ENCODE results near the gene RGS7. TPM values are rescaled to one million over a fixed set of nuclear protein-coding genes. Genes with fewer than 3 reads are reported as not detected.
"Not testable (repeated sequence)": the region's sequence is repeated elsewhere in the genome, so short reads cannot be mapped to it uniquely, and the experiment has no call there.

The RGS7 gene
- total RNA-seq, 1 donor from 2014 or later, result not detected

DNA sequence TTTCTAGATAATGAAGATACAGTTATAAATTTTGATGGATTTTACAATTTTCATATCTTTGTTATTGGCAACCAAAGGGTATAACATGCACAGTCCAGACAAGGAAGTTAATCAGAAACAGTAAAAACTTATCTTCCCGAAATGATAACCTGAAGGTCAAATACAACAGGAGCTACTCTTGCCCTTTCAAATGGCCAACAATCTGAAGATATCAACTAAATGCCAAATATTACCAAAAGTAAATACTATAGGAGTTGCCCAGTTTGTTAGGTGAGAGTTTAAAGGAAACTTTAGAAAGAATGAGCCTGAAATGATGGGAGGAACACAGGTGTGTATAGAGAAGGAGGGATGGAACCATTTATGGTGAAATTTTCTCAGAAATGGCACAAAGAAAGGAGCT is 153.2 kb downstream of the RGS7 start:
- ATAC-seq, result no peak

DNA sequence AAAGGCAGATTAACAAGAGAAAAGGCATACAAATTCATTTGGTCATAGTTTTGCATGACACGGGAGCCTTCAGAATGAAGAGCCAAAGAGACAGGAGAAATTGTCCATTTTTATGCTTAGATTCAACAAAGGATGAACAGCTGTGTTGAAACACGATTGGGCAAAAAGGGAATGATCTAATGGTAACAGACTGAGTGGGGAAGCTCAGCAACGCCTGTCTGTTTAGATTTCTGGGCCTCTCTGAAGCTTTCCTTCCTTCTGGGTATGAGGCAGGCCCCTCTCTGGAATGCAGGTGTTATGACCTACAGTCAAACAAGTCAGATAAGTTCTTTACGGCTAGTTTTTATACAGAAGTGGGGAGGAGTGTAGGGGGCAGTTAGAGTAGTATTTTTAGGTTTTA is 154.6 kb downstream of the RGS7 start:
- no peak for ATAC-seq

DNA sequence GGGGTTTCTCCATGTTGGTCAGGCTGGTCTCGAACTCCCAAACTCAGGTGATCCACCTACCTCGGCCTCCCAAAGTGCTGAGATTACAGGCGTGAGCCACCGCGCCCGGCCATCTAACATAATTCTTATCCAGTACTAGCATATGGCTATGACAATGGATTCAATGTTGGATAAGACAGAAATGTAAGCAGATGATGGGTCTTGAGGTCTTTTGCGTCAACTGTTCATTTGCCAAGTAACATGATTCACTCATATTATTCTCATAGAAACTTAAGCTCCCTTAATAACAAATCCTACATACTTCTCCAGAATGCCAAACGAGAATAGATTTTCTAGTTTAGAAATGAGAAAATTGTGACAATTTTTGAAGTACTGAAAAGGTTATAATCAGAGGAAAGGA is 170.3 kb downstream of the RGS7 start:
- no peak for ATAC-seq

DNA sequence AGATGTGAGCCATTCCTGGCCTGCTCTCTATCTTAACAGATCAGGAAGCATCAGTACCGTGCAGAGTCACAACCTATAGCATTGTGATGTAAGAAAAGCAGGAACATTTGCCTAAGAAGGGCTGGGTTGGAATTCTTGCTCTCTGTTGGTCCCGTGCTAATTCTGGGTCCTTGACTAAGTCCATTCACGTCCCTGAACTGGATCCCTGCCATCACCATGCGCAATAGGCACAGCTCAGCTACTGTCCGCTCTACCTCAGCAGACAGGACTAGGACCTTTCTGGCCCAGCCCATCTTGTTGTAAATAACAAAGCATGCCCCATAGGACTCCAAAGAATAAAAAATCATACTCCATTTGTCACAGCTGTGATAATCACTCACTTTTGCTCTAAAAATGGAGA is 175.0 kb downstream of the RGS7 start:
- ATAC-seq, result no peak

DNA sequence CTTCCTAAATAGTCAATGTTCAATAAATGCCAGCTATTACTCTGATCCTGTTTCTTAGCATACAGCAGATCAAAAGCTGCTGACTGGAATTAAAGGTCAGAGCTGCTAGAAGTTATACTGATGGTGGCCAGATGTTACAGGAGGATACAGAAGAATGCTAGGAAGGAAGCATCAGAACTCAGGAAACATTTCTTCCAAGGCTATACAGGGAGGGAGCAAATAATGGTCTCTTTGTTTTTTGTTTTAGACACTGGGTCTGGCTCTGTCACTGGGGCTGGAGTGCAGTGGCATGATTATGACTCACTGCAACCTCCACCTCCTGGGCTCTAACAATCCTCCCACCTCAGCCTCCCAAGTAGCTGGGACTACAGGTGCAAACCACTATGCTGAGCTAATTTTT is 175.5 kb downstream of the RGS7 start:
- no peak for ATAC-seq

DNA sequence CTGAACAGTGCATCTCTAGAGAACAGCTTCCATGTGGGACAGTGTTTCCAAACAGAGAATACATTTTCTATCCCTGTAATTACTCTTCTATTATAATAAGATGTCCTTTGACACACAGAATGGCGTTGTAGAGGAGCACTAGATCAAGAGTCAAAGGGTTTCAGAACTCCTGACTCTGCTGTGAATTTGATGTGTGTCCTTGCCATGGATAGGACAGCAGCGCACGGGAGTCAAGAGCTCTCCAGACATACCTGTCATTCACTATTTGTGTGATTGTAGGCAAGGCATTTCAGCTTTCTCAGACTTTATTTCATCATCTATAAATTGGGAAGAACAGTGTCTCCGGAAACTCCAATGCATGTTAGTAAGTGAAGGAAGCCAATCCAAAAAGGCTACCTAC is 176.4 kb downstream of the RGS7 start:
- no peak for ATAC-seq

DNA sequence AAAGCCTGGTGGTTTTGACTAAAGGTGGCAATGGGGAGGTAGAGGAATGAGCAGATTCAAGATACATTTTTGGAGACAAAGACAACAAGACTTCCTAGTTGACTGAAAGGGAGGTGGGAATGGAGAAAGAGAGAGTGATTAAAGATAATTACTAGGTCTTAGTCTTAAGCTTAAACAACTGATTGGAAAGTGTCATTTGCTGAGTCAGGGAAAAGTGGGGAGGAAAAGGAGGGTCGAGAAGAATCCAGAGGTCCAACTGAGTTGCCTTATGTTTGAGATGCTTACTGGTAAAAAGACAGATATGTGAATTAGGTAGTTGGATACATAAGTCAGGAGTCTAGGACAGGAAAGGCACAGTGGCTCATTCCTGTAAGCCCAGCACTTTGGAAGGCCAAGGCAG is 179.3 kb downstream of the RGS7 start:
- ATAC-seq, result no peak

DNA sequence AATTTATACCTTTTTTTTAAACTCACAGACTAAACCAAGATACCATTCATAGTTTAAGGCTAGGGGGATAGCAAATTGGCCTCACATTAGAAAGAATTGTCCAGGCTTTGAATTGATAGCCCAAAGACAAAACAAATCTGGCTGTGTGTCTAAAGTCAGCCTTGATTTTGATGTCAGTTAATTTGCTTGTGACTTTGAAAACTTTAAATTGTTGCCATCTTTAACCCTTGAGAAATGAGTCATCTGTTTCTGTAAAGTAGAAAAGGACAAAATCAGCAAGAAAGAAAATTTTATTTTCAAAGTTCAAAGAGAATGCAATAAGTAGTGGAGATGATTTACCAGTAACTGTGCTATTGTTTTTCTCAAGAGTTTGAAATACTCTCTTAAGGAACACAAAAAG is 184.5 kb downstream of the RGS7 start:
- no peak for ATAC-seq

DNA sequence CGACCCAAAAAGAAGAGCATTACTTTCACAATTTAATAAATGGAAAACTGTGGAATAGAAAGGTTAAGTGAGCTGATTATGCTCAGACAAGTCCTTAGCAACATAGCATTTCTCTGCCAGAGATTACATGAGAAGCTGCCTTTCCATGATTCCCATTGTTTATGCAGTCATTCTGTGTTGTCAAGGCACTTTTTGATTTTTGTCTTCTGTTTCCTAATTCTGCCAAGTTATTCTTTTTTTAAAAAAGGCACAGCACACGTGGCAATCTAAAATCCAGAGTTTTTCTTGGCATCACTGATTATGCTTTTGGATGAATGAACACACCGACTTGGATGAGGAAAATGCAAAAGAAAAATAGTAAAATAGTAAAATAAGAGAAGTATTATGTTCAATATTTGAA is 185.0 kb downstream of the RGS7 start:
- ATAC-seq, result no peak

DNA sequence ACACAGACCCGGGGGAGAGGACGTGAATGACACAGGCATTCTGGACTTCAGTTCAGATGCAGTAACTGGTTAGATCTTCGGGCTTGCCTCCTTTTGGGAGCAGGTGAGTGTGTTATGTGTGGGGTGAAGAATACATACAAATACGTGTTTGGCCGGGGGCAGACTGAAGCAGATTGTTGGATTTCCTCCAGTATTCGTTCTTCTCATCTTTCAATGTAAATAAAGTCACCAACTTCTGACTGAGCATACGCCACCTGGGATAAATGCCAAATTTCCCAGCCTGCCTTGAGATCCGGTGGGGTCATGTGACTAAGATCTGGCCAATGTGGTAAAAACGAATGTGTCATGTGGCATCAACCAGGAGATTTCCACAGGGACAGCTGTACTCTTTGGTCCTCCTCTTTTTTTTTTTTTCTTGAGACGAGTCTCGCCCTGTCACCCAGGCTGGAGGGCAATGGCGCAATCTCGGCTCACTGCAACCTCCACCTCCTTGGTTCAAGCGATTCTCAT is 189.8 kb downstream of the RGS7 start:
- no peak for ATAC-seq

DNA sequence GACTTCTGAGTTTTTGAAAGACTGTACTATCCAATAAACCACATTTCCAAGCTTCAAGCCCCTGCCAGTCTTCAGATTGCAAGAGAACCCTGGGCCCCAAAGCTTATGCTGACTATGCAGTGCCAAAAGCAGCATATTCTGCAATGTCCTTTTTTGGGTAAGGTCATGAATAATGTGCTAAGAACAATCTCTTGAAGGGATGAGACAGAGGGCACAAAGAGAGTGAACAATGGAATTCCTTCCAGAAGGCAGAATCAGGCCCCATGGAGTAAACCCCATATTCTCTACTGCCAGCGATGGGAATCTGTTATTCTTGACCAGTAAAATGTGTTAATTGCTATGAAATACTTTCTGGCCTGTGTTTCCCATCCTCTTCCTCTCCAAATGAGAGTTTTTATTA is 190.4 kb downstream of the RGS7 start:
- ATAC-seq, result no peak

DNA sequence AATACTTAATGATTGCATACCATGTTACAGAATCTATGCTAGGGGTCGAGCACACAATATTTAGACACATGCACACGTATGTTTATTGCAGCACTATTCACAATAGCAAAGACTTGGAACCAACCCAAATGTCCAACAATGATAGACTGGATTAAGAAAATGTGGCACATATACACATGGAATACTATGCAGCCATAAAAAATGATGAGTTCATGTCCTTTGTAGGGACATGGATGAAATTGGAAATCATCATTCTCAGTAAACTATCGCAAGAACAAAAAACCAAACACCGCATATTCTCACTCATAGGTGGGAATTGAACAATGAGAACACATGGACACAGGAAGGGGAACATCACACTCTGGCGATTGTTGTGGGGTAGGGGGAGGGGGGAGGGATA is 191.7 kb downstream of the RGS7 start:
- not testable (repeated sequence) for ATAC-seq

DNA sequence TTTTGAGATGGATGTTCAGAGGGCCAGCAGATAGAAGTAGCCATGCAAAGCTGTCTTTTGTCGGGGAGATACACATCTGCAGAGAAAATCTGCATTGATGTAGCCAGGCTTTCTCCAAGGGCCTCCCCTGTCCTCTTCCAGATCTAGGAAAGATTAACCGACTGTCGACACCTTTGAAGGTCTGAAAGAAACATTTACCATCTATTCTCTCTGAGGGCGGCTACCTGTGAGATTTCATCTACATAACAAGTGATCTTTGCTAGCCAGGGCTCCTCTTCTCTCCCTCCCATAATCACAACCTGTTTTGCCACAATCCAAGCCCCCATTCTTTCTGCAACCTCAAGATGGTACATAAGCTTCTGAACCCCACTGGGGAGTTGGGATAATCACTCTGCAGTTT is 193.6 kb downstream of the RGS7 start:
- no peak for ATAC-seq

DNA sequence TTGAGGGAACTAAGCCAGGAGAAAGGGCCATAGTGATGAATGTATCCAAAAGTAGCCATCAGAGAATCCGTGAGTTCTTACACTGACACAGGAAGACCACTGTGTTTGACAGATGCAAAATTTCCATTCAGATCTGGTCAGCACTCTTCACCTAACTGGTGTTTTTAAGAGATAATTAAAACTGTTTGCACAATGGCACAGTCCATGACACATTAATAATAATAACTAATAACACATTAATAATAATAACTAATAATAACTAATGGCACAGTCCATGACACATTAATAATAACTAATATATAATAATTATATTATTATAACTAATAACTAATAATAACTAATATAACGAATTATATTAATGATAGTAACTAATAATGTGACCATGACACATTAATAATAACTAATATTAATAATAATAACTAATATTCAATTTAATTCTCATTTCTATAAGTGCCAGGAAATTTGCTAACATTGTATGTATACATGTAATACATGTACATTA is 195.8 kb downstream of the RGS7 start:
- no peak for ATAC-seq

DNA sequence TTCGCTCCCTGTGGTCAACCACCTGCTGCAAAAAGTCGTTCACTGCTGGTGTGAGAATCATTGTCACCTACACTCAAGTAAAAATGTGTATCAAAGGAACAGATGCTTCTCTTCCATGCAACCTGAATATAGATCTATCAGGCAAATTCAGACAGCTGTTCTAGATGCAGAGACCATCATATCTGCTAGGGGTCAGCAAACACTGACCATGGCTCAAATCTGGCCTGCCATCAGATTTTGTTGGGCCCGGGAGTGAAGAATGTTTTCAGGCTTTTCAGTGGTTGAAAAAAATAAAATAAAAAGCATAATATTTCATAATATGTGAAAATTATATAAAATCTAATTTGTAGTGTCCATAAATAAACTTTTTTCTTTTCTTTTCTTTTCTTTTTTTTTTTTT is 199.6 kb downstream of the RGS7 start:
- no peak for ATAC-seq

DNA sequence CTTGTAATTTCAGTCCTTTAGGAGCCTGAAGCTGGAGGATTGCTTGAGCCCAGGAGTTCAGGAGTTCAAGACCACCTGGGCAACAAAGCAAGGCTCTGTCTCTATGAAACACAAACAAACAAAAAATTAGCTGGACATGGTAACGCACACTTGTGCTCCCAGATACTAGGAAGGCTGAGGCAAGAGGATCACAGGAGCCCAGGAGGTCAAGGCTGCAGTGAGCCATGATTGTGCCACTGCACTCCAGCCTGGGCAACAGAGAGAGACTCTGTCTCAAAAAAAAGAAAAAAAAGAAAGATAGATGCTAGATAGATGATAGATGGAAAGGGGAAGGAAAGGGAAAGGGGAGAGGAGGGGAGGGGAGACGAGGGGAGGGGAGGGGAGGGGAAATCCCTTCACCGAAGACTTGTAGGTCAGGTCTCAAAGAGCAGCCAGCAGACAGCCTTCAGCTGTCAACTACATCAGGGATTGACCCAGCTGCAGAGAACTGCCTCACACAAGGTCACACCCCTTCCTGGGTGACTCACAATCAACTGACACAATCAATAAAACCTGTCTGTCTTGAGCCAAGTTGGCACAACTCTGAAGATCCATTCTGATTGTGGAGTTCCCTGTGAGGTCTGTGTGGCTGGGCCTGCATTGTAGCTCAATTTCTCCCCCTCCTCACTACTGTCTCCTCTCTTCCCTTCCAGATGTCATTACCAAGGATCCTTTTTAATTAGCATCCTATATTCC is 200.6 kb downstream of the RGS7 start:
- ATAC-seq, result no peak

DNA sequence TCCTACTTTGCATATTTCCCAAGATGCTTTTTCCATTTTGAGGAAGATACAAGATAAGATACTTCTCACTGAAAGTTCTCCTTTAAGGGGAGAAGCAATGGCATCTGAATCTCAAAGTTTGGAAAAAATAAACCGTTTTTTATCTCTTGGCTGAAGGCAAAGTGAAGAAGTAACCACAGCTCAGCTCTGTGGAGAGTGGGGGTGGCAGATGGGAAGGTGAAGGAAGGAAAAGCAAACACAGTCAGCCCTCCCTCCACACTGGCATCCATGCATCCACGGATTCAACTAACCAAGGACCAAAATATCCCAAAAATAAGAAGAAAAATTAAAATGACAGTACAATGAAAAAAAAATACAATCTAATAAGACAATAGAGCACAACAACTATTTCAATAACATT is 211.1 kb downstream of the RGS7 start:
- ATAC-seq, result no peak

DNA sequence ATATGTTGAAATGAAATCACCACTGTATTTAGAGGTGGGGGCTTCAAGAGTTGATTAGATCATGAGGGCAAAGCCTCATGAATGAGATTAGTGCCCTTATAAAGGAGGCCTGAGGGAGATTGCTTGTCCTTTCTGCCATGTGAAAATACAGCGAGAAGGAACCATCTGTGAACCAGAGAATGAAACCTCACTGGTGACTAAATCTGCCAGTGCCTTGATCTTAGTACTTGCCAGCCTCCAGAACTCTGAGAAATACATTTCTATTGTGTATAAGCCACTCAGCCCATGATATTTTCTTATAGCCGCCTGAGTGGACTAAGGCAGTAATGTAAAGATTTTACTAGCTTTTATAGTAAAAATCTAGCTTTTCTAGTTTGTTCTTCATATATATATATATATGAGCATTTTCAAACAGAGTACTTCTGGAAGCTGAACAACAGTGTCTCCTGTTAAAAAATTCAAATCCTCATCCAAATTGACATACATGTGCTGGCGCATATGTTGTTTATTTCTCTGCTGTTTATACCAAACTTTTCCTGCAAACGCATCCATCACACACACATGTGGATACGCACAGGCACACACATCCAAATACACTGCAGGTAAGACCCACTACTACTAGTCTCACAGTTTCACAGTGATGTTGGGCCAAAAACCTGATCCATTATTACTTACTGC is 213.1 kb downstream of the RGS7 start:
- no peak for ATAC-seq

DNA sequence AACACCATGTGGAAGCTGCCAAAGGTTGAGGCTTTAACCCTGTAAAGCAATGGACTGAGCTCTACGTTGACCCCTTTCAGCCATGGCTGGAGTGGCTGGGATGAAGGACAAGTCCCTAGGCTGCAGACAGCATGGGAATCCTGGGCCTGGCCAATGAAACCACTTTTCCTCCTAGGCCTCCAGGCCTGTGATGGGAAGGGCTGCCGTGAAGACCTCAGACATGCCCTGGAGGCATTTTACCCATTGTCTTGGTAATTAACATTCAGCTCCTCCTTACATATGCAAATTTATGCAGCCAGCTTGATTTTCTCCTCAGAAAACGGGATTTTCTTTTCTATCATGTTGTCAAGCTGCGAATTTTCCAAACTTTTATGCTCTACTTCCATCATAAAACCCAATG is 214.5 kb downstream of the RGS7 start:
- no peak for ATAC-seq

DNA sequence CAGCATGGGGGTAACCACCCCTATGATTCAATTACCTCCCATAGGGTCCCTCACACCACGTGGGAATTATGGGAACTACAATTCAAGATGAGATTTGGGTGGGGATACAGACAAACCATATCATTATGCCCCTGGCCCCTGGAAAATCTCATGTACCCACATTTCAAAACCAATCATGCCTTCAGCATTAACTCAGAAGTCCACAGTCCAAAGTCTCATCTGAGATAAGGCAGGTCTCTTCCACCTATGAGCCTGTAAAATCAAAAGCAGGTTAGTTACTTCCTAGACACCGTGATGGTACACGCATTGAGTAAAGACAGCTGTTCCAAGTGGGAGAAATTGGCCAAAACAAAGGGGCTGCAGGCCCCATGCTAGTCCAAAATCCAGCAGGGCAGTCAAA is 215.4 kb downstream of the RGS7 start:
- not testable (repeated sequence) for ATAC-seq

DNA sequence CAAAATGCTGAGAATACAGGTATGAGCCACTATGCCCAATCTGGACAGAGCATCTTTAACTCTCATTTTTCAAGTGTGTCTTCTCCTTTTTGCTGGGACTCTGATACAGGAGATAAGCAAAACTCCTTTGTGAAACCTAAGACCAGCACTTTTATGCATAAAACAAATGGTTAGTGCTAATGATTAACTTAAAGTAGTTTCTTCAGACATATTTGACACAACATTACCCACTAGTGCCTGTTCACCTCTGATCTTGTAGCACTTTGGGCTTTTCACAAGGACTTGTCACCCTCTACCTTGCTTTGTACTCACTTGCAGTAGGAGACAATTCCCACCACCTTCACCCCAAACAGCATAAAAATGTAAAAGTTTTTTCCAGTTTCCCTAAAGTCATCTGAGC is 216.3 kb downstream of the RGS7 start:
- ATAC-seq, result no peak

DNA sequence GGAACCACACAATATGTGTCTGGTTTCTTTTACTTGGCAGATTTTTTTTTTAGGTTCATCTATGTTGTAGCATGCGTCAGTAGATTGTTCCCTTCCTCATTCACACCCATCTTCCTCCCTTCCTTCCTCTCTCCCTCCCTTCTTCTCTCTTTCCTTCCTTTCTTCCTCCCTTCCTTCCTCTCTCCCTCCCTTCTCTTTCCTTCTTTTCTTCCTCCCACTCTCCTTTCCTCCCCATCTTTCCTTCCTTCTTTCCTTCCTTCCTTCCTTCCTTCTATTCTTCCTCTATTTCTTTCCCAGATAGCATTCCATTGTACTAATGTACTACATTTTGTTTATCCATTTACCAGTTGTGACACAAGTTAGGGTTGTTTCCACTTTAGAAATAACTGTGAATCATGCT is 218.0 kb downstream of the RGS7 start:
- no peak for ATAC-seq

DNA sequence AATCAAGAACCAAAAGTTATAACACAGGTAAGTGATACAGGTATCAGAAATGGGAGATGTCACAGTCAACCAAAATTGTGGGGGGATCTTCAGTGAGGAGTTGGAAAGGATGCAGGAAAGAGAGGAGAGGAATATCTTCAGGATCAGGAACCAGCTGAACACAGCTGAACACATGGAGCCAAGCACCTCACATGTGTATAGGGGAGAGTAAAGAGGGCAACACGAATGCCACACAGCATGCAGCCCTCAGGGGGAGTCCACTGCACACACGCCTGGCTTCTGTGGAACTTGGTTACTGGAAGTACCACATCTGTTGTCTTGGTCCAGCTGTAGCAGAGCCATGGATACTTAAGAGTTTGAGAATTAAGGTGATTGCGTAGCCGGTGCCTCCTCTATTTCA is 218.8 kb downstream of the RGS7 start:
- no peak for ATAC-seq

DNA sequence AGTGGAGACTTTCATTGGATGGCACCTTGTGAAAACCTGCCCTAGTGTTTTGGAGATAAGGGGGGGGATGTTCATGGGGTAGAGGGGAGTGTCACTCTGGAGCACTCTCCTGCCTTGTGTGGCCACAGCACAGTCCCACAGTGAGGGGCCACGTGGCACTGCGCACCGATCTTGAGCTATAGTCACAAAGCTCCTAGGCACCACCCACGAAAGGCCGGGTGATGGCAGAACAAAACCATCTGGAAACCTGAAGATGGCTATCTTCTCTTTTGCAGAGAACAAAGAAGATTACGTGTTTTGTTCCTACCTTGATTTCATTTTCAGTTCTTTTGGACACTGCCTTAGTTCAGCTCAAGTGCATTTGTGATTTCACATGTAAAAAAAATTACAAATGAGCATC is 220.6 kb downstream of the RGS7 start:
- no peak for ATAC-seq

Data from esophagus mucosa (tissue), 1 donor.